ENCODE measurements around the gene PELI2.

Gene PELI2

GRCh38 chr14:56119201-56119981 lies 1.2 kb downstream of the PELI2 start:
- peak; percentile 62 for DNase-seq (ENCODE audit: low spot score)

- no peak for DNase-seq (ENCODE audit: low spot score)
Measured at GRCh38 chr14:56120091-56120691, 2.0 kb downstream of the PELI2 start.

- DNase-seq (ENCODE audit: low spot score) = no peak
Measured at GRCh38 chr14:56121816-56122215, 3.6 kb downstream of the PELI2 start.

- no peak for DNase-seq (ENCODE audit: low spot score)
Measured at GRCh38 chr14:56122301-56122700, 4.1 kb downstream of the PELI2 start.

- DNase-seq (ENCODE audit: low spot score) = no peak
Measured at GRCh38 chr14:56124327-56124726, 6.1 kb downstream of the PELI2 start.

- DNase-seq (ENCODE audit: low spot score) = no peak
Measured at GRCh38 chr14:56125772-56126636, 7.8 kb downstream of the PELI2 start.

GRCh38 chr14:56126637-56126913 lies 8.4 kb downstream of the PELI2 start:
- DNase-seq (ENCODE audit: low spot score) = no peak

GRCh38 chr14:56127156-56127555 lies 8.9 kb downstream of the PELI2 start:
- DNase-seq (ENCODE audit: low spot score) = no peak

GRCh38 chr14:56129092-56129491 lies 10.9 kb downstream of the PELI2 start:
- no peak for DNase-seq (ENCODE audit: low spot score)

- no peak for DNase-seq (ENCODE audit: low spot score)
Measured at GRCh38 chr14:56129933-56130332, 11.7 kb downstream of the PELI2 start.

- no peak for DNase-seq (ENCODE audit: low spot score)
Measured at GRCh38 chr14:56131004-56131864, 13.0 kb downstream of the PELI2 start.

- peak; percentile 78 for DNase-seq (ENCODE audit: low spot score)
Measured at GRCh38 chr14:56131865-56132833, 13.9 kb downstream of the PELI2 start.

- DNase-seq (ENCODE audit: low spot score) = no peak
Measured at GRCh38 chr14:56133547-56133946, 15.3 kb downstream of the PELI2 start.

- DNase-seq (ENCODE audit: low spot score) = no peak
Measured at GRCh38 chr14:56135001-56135400, 16.8 kb downstream of the PELI2 start.

- DNase-seq (ENCODE audit: low spot score) = no peak
Measured at GRCh38 chr14:56135668-56136067, 17.5 kb downstream of the PELI2 start.

- no peak for DNase-seq (ENCODE audit: low spot score)
Measured at GRCh38 chr14:56136571-56137452, 18.6 kb downstream of the PELI2 start.

- DNase-seq (ENCODE audit: low spot score) = no peak
Measured at GRCh38 chr14:56137453-56137807, 19.2 kb downstream of the PELI2 start.

GRCh38 chr14:56137849-56138248 lies 19.6 kb downstream of the PELI2 start:
- DNase-seq (ENCODE audit: low spot score) = no peak

- DNase-seq (ENCODE audit: low spot score) = peak; percentile 78
Measured at GRCh38 chr14:56138928-56139327, 20.7 kb downstream of the PELI2 start.

GRCh38 chr14:56142314-56142713 lies 24.1 kb downstream of the PELI2 start:
- no peak for DNase-seq (ENCODE audit: low spot score)
